GM12891 (cell line): ENCODE data around the gene PDYN.

ENCODE experiments used
- DNase-seq: peaks from one replicate; pipeline ENCODE4 v3.0.0; 2011; ENCODE audit warnings: low spot score; ENCODE audit not compliant: insufficient read length
- FAIRE-seq: peaks from 2 replicates; lab custom pipeline; 2011; peaks lifted over from hg19 to GRCh38; lab: Jason Lieb, UNC
- PAX5 ChIP-seq: IDR thresholded peaks from 2 replicates; pipeline ENCODE4 v1.6.1; 2011; ENCODE audit warnings: low read length, moderate library complexity, mild to moderate bottlenecking; ENCODE audit not compliant: insufficient read depth, severe bottlenecking
- POLR2A ChIP-seq: IDR thresholded peaks from 2 replicates; pipeline ENCODE4 v1.6.1; 2011; ENCODE audit warnings: low read depth, low read length, control low read depth
- POLR2AphosphoS5 ChIP-seq: IDR thresholded peaks from 2 replicates; pipeline ENCODE4 v1.6.1; 2011; ENCODE audit warnings: low read depth, low read length, control low read depth
- POU2F2 ChIP-seq: IDR thresholded peaks from 2 replicates; pipeline ENCODE4 v1.6.1; 2011; ENCODE audit warnings: low read depth, mild to moderate bottlenecking, control low read depth, low read length, moderate library complexity
- SPI1 ChIP-seq: IDR thresholded peaks from 2 replicates; pipeline ENCODE4 v1.6.1; 2011; ENCODE audit warnings: low read depth, low read length, control low read depth
- TAF1 ChIP-seq: IDR thresholded peaks from 2 replicates; pipeline ENCODE4 v1.6.1; 2011; ENCODE audit warnings: low read depth, low read length, control low read depth

Gene PDYN

GRCh38 chr20:1945660-1946059 is 48.2 kb downstream of the PDYN start:
- FAIRE-seq (no peak), DNase-seq (no peak)
- TF ChIP-seq TAF1 (no peak), POLR2AphosphoS5 (no peak), SPI1 (no peak), PAX5 (no peak), POLR2A (no peak), POU2F2 (no peak)

GRCh38 chr20:1945134-1945618 is 48.7 kb downstream of the PDYN start:
- FAIRE-seq (no peak), DNase-seq (no peak)
- TF ChIP-seq TAF1 = no peak
- TF ChIP-seq PAX5 = no peak
- no peak for TF ChIP-seq POLR2A
- no peak for TF ChIP-seq SPI1
- TF ChIP-seq POLR2AphosphoS5 = no peak
- no peak for TF ChIP-seq POU2F2

- TF ChIP-seq TAF1 (no peak), POU2F2 (no peak), POLR2A (no peak), SPI1 (no peak), POLR2AphosphoS5 (no peak), PAX5 (no peak)
- DNase-seq (no peak), FAIRE-seq (no peak)
Observed at GRCh38 chr20:1944345-1945091, 49.3 kb downstream of the PDYN start.

GRCh38 chr20:1943275-1944002 is 50.4 kb downstream of the PDYN start:
- FAIRE-seq (no peak), DNase-seq (no peak)
- no peak for TF ChIP-seq POLR2AphosphoS5
- TF ChIP-seq SPI1 = no peak
- no peak for TF ChIP-seq PAX5
- no peak for TF ChIP-seq POU2F2
- no peak for TF ChIP-seq POLR2A
- TF ChIP-seq TAF1 = no peak

GRCh38 chr20:1942486-1943274 is 51.2 kb downstream of the PDYN start:
- FAIRE-seq (no peak), DNase-seq (no peak)
- TF ChIP-seq PAX5 (no peak), SPI1 (no peak), TAF1 (no peak), POLR2AphosphoS5 (no peak), POU2F2 (no peak), POLR2A (no peak)

- DNase-seq (no peak), FAIRE-seq (no peak)
- TF ChIP-seq TAF1 = no peak
- no peak for TF ChIP-seq SPI1
- TF ChIP-seq POU2F2 = no peak
- TF ChIP-seq PAX5 = no peak
- TF ChIP-seq POLR2AphosphoS5 = no peak
- no peak for TF ChIP-seq POLR2A
Observed at GRCh38 chr20:1942061-1942460, 51.8 kb downstream of the PDYN start.

GRCh38 chr20:1941226-1941625 is 52.6 kb downstream of the PDYN start:
- no peak for TF ChIP-seq POU2F2
- no peak for TF ChIP-seq SPI1
- TF ChIP-seq TAF1 = no peak
- no peak for TF ChIP-seq POLR2A
- no peak for TF ChIP-seq PAX5
- no peak for TF ChIP-seq POLR2AphosphoS5
- DNase-seq = no peak
- FAIRE-seq = no peak

- no peak for DNase-seq
- TF ChIP-seq TAF1 (no peak), PAX5 (no peak), SPI1 (no peak), POLR2A (no peak), POU2F2 (no peak), POLR2AphosphoS5 (no peak)
- FAIRE-seq = no peak
Observed at GRCh38 chr20:1940581-1940980, 53.3 kb downstream of the PDYN start.

- DNase-seq (no peak), FAIRE-seq (no peak)
- TF ChIP-seq POU2F2 (no peak), PAX5 (no peak), POLR2AphosphoS5 (no peak), TAF1 (no peak), POLR2A (no peak), SPI1 (no peak)
Observed at GRCh38 chr20:1939270-1939595, 54.6 kb downstream of the PDYN start.
